Measurements from ENCODE around the gene ADK. TPM values are rescaled to one million over a fixed set of nuclear protein-coding genes. Genes with fewer than 3 reads are reported as not detected.

The ADK gene
- total RNA-seq, 1 donor from 2014 or later = 13.1 TPM

GRCh38 chr10:74511051-74511450 lies 360.0 kb downstream of the ADK start:
- no peak overlapping the region for H3K4me3 Mint-ChIP-seq (ENCODE audit: unreplicated experiment)
- H3K36me3 Mint-ChIP-seq (ENCODE audit: low read depth, unreplicated experiment) = no peaks in the 10 kb centered on the region
- DNase-seq (ENCODE audit: low spot score) = no peak
- H3K4me1 Mint-ChIP-seq (ENCODE audit: unreplicated experiment) = no peaks in the 10 kb centered on the region
- H3K27me3 Mint-ChIP-seq (ENCODE audit: unreplicated experiment) = no peaks in the 10 kb centered on the region
- H3K27ac Mint-ChIP-seq (ENCODE audit: unreplicated experiment) = no peak overlapping the region
- peaks cover 5% of the 10 kb centered on the region for H3K9me3 Mint-ChIP-seq (ENCODE audit: unreplicated experiment)
- no peak for TF ChIP-seq CTCF (IDR thresholded peaks at IDR 0.05; ENCODE audit: unreplicated experiment)

- H3K4me1 Mint-ChIP-seq (ENCODE audit: unreplicated experiment) = no peaks in the 10 kb centered on the region
- H3K9me3 Mint-ChIP-seq (ENCODE audit: unreplicated experiment) = peaks cover 5% of the 10 kb centered on the region
- no peaks in the 10 kb centered on the region for H3K27me3 Mint-ChIP-seq (ENCODE audit: unreplicated experiment)
- H3K4me3 Mint-ChIP-seq (ENCODE audit: unreplicated experiment) = no peak overlapping the region
- H3K36me3 Mint-ChIP-seq (ENCODE audit: low read depth, unreplicated experiment) = no peaks in the 10 kb centered on the region
- H3K27ac Mint-ChIP-seq (ENCODE audit: unreplicated experiment) = no peak overlapping the region
- no peak for DNase-seq (ENCODE audit: low spot score)
- TF ChIP-seq CTCF (IDR thresholded peaks at IDR 0.05; ENCODE audit: unreplicated experiment) = no peak
Measured at GRCh38 chr10:74514322-74514721, 363.3 kb downstream of the ADK start.

DNA sequence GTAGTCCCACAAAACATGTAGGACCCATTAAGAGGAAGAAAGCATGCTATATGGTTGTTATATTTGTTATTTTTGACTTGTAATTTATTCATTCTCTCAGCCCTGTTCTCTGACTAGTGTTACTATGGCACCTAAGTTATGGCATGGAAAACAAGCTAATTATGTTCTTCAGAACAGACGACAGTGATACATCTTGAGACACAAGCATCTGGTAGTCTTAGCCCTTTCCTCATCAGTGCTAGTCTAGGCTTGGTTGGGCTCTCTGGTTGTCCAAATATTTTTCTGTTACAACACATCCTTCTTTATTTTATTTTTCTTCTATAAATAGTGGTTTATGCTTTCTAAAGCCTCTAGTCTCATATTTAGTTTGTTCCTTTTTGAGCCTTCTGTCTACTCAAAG lies 367.0 kb downstream of the ADK start:
- no peak for DNase-seq (ENCODE audit: low spot score)

DNA sequence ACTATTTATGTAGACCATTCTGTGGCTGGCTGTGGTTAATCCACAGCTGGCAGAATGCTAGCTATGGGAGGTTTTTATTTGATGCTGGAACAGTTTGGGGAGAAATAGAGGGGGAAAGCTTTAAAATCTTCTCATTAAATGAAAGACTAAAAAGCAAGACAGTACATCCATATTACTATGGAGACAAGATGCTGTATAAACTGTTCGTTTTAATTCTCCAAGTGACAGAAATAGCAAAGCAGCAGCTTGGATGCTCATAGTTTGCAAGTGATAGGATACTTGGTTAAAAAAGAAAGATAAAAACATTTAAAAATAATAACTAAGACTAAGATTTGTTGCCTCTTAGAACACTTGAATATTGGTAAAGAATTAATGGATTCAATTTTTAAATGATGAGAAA lies 370.5 kb downstream of the ADK start:
- no peaks in the 10 kb centered on the region for H3K9me3 Mint-ChIP-seq (ENCODE audit: unreplicated experiment)
- no peak overlapping the region for H3K27ac Mint-ChIP-seq (ENCODE audit: unreplicated experiment)
- no peaks in the 10 kb centered on the region for H3K4me1 Mint-ChIP-seq (ENCODE audit: unreplicated experiment)

More for the DNA sequence above, 367.0 kb downstream of the ADK start:
- Mint-ChIP-seq H3K4me3 (ENCODE audit: unreplicated experiment) (no peak overlapping the region), H3K36me3 (ENCODE audit: low read depth, unreplicated experiment) (no peaks in the 10 kb centered on the region), H3K27me3 (ENCODE audit: unreplicated experiment) (no peaks in the 10 kb centered on the region), H3K9me3 (ENCODE audit: unreplicated experiment) (no peaks in the 10 kb centered on the region), H3K27ac (ENCODE audit: unreplicated experiment) (no peak overlapping the region), H3K4me1 (ENCODE audit: unreplicated experiment) (no peaks in the 10 kb centered on the region)
- no peak for TF ChIP-seq CTCF (IDR thresholded peaks at IDR 0.05; ENCODE audit: unreplicated experiment)

GRCh38 chr10:74523199-74523598 lies 372.2 kb downstream of the ADK start:
- no peaks in the 10 kb centered on the region for H3K27me3 Mint-ChIP-seq (ENCODE audit: unreplicated experiment)
- no peak for TF ChIP-seq CTCF (IDR thresholded peaks at IDR 0.05; ENCODE audit: unreplicated experiment)
- no peaks in the 10 kb centered on the region for H3K4me1 Mint-ChIP-seq (ENCODE audit: unreplicated experiment)
- no peaks in the 10 kb centered on the region for H3K36me3 Mint-ChIP-seq (ENCODE audit: low read depth, unreplicated experiment)
- H3K27ac Mint-ChIP-seq (ENCODE audit: unreplicated experiment) = no peak overlapping the region
- H3K4me3 Mint-ChIP-seq (ENCODE audit: unreplicated experiment) = no peak overlapping the region
- no peak for DNase-seq (ENCODE audit: low spot score)
- no peaks in the 10 kb centered on the region for H3K9me3 Mint-ChIP-seq (ENCODE audit: unreplicated experiment)

More for the DNA sequence above, 370.5 kb downstream of the ADK start:
- Mint-ChIP-seq H3K36me3 (ENCODE audit: low read depth, unreplicated experiment) (no peaks in the 10 kb centered on the region), H3K4me3 (ENCODE audit: unreplicated experiment) (no peak overlapping the region), H3K27me3 (ENCODE audit: unreplicated experiment) (no peaks in the 10 kb centered on the region)
- DNase-seq (ENCODE audit: low spot score) = no peak
- TF ChIP-seq CTCF (IDR thresholded peaks at IDR 0.05; ENCODE audit: unreplicated experiment) = no peak

Measured in endothelial cell (in vitro differentiated cells).